ENCODE measurements around the gene ARHGEF18. TPM values are rescaled to one million over a fixed set of nuclear protein-coding genes. Genes with fewer than 3 reads are reported as not detected.

ARHGEF18 gene
- total RNA-seq, 1 experiment from 2014 or later: 38.3 TPM

DNA sequence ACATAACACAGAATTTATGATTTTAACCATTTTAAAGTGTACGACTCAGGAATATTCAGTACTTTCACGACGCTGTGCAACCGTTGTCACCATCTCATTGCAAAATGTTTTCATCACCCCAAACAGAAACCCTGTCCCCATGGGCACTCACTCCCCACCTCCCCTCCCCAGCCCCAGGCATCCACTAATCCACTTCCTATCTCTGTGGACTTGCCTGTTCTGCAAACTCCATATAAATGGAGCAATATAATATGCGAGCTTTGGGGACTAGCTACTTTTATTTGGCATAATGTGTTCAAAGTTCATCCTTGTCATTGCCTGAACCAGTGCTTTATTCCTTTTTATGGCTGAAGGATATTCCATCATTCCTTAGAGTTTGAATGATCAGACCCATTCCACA lies 47.2 kb upstream of the ARHGEF18 start:
- Histone ChIP-seq H3K79me2 (ENCODE audit: insufficient read depth, low read length) (no peaks in the 10 kb centered on the region), H3K56ac (ENCODE audit: insufficient read length, low read depth, low read length) (no peak overlapping the region), H2BK120ac (ENCODE audit: low read depth, low read length, poor library complexity, severe bottlenecking) (no peak overlapping the region), H3K4ac (ENCODE audit: low read depth, low read length) (no peak overlapping the region), H2BK15ac (ENCODE audit: low read depth, low read length) (no peak overlapping the region), H3K18ac (ENCODE audit: insufficient read length, low read depth, low read length) (no peak overlapping the region), H3K23me2 (ENCODE audit: insufficient read length, low read depth, low read length, poor library complexity, severe bottlenecking) (no peaks in the 10 kb centered on the region), H3K4me2 (ENCODE audit: insufficient read depth, insufficient read length, low read length) (no peak overlapping the region), H4K91ac (ENCODE audit: insufficient read length, low read depth, low read length) (no peak overlapping the region), H2BK20ac (ENCODE audit: low read depth, low read length, poor library complexity, severe bottlenecking) (no peak overlapping the region), H3K9me3 (ENCODE audit: control insufficient read depth, low read depth, low read length) (no peaks in the 10 kb centered on the region), H3K27ac (ENCODE audit: insufficient read length, low read depth, low read length) (no peak overlapping the region), H3K79me1 (ENCODE audit: insufficient read depth, low read depth, low read length, poor library complexity, severe bottlenecking) (no peaks in the 10 kb centered on the region), H2AFZ (ENCODE audit: low read length) (no peak overlapping the region), H3K27me3 (ENCODE audit: insufficient read depth, low read length) (no peaks in the 10 kb centered on the region), H2AK5ac (ENCODE audit: insufficient read length, low read length) (no peak overlapping the region), H3K14ac (ENCODE audit: insufficient read depth, low read length) (no peak overlapping the region), H4K5ac (ENCODE audit: insufficient read length, low read depth, low read length) (no peak overlapping the region), H3K9ac (ENCODE audit: extremely low read depth, insufficient read length, low read length) (no peak overlapping the region), H3K23ac (ENCODE audit: insufficient read length, low read depth, low read length) (no peak overlapping the region), H3T11ph (ENCODE audit: low read length) (no peak overlapping the region), H4K20me1 (ENCODE audit: control insufficient read depth, insufficient read depth, insufficient read length) (no peaks in the 10 kb centered on the region), H4K8ac (replicated peaks; ENCODE audit: insufficient read length, low read depth, low read length) (no peak overlapping the region), H3K4me1 (ENCODE audit: insufficient read depth, low read length) (no peaks in the 10 kb centered on the region), H2BK12ac (ENCODE audit: insufficient read length, low read depth, low read length) (no peak overlapping the region), H2BK5ac (ENCODE audit: insufficient read length, low read length) (no peak overlapping the region)
- no CpG with 5 or more reads among the region's 5 CpGs for WGBS (ENCODE audit: extremely low coverage, insufficient read length, low lambda C conversion rate)
- TF ChIP-seq, protein P1, sequence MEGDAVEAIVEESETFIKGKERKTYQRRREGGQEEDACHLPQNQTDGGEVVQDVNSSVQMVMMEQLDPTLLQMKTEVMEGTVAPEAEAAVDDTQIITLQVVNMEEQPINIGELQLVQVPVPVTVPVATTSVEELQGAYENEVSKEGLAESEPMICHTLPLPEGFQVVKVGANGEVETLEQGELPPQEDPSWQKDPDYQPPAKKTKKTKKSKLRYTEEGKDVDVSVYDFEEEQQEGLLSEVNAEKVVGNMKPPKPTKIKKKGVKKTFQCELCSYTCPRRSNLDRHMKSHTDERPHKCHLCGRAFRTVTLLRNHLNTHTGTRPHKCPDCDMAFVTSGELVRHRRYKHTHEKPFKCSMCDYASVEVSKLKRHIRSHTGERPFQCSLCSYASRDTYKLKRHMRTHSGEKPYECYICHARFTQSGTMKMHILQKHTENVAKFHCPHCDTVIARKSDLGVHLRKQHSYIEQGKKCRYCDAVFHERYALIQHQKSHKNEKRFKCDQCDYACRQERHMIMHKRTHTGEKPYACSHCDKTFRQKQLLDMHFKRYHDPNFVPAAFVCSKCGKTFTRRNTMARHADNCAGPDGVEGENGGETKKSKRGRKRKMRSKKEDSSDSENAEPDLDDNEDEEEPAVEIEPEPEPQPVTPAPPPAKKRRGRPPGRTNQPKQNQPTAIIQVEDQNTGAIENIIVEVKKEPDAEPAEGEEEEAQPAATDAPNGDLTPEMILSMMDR (conservative IDR thresholded peaks at IDR 0.05): no peak
- Mint-ChIP-seq H3K36me3 (ENCODE audit: insufficient read depth in 1 of 3, low read depth in 3 of 3) (no peaks in the 10 kb centered on the region), H3K4me1 (0 out of 4 replicates have a peak, but pooled peaks cover 0 to 3% of the 10 kb centered on the region in 2 experiments), H3K4me3 (no peak overlapping the region), H3K27me3 (ENCODE audit: low read depth) (peaks cover 15% of the 10 kb centered on the region), H3K9me3 (0 out of 5 replicates have a peak, but pooled peaks cover 0 to 3% of the 10 kb centered on the region in 2 experiments), H3K27ac (no peak overlapping the region)
- DNase-seq: no peak

All from H9 (cell line).